ENCODE measurements around the gene CRKL. TPM values are rescaled to one million over a fixed set of nuclear protein-coding genes. Genes with fewer than 3 reads are reported as not detected.
A peak's percentile ranks its signal among the peaks of the same experiment; 100 is the strongest.

Gene CRKL
- total RNA-seq, 1 experiment from 2014 or later: 82.7 TPM

DNA sequence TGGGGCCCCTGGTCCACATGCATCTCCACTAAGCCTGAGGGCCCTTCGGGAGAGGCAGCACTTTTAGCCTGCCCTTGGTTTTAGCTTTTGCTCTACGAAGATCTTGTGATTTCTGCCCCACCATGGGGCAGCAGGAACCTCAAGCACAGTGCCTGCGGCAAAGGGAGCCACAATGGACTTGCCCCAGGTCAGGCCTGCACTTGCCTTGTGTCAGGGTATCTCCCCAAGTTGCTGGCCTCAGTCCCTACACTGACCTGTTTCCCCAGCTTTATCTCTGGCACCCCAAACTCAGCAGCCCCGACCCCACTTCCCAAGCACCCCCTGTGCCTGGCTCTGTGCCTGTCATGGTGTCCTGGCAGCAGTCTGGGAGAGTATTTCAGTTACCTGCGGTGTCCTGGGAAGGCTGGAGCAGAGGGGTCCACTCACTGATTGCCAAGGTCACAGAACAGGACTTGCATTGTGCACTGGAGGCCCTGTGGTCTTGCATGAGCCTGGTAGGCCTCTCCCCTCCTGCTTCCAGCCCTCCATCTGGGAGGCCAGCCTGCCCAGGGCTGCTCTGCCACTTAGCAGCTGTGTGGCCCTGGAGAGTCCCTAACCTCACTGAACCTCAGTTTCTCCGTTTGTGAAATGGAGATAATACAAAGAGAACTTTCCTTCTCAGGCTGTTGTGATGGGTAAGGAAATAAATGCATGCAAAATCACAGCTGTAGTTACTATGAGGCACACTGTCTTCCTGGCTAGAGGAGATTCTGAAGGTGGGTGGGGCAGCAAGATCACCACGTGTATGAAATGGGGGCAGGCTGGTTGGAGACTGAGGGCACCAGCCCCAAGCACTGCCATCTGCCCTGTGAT is 46.2 kb downstream of the CRKL start:
- no peak overlapping the region for H3K4me3 ChIP-seq (ENCODE audit: low read depth, low read length)
- Mint-ChIP-seq H3K4me3 (ENCODE audit: unreplicated experiment) (no peak overlapping the region), H3K4me1 (ENCODE audit: low read depth, unreplicated experiment) (no peaks in the 10 kb centered on the region), H3K9me3 (ENCODE audit: unreplicated experiment) (no peaks in the 10 kb centered on the region), H3K27ac (ENCODE audit: unreplicated experiment) (no peak overlapping the region), H3K36me3 (ENCODE audit: insufficient read depth, unreplicated experiment) (no peaks in the 10 kb centered on the region), H3K27me3 (ENCODE audit: insufficient read depth, unreplicated experiment) (no peaks in the 10 kb centered on the region)
- no peak for TF ChIP-seq CTCF (IDR thresholded peaks at IDR 0.05; ENCODE audit: insufficient read depth in 1 of 2, low read depth in 1 of 2, low read length in 1 of 2, severe bottlenecking in 1 of 2, unreplicated experiment in 1 of 2)
- intact Hi-C loops (cut with micrococcal nuclease; ENCODE audit: unreplicated experiment): no loop called here
- no peak for DNase-seq
- ChIA-PET POLR2A (interaction anchor here (0.8 kb wide), 1 partner anchor 19 kb away, joined by 3 read pairs; the partner anchor contains the start of gene LZTR1), CTCF (no interaction called here)
- BruUV-seq (replicated peaks): no TSS peak
- H3K36me3 ChIP-seq (ENCODE audit: control insufficient read depth, insufficient read depth, low read length): no peaks in the 10 kb centered on the region
- H3K27me3 ChIP-seq (replicated peaks; ENCODE audit: control insufficient read depth, insufficient read depth, low read length): no peaks in the 10 kb centered on the region
- H3K4me1 ChIP-seq: no peaks in the 10 kb centered on the region
- no peaks in the 10 kb centered on the region for H3K9me3 ChIP-seq

DNA sequence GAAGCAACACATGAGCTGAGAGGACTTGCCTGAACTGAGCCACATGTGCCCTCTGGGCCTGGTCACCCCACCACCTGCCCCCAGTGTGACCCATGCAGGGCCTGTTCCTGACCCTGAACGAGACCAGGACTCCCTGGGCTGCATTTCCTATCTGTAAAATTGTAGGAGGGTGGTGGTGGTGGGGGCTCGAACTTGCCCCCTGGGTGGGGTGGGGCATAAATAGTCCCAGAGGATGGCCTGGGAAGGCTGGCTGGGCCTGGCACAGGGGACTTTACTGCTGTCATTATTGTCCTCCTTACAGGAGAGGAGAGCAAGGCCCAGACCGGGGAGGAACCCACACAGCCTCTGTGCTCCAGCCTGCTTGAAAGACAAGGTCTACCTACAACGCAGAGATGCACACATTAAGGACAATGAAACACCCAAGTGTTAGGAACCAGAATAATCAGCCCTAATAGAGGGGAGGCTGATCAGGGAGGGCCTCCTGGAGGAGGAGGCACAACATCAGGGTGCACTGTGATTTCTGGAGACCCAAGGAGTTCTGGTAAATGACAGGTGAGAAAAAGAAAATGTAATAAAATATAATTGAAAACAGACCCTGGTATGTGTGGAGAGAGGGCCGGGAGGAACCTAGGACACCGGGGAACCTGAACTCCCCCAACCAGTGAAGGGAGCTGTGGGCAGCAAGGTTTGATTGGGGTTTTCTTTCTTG is 47.0 kb downstream of the CRKL start:
- H3K4me3 ChIP-seq (ENCODE audit: low read depth, low read length): 0 out of 2 replicates have a peak overlapping the region, but pooled peaks have one; percentile 12
- Mint-ChIP-seq H3K4me3 (ENCODE audit: unreplicated experiment) (peak overlapping the region; percentile 55), H3K36me3 (ENCODE audit: insufficient read depth, unreplicated experiment) (no peaks in the 10 kb centered on the region), H3K27ac (ENCODE audit: unreplicated experiment) (no peak overlapping the region), H3K9me3 (ENCODE audit: unreplicated experiment) (no peaks in the 10 kb centered on the region), H3K4me1 (ENCODE audit: low read depth, unreplicated experiment) (no peaks in the 10 kb centered on the region), H3K27me3 (ENCODE audit: insufficient read depth, unreplicated experiment) (no peaks in the 10 kb centered on the region)
- no peak for TF ChIP-seq CTCF (IDR thresholded peaks at IDR 0.05; ENCODE audit: insufficient read depth in 1 of 2, low read depth in 1 of 2, low read length in 1 of 2, severe bottlenecking in 1 of 2, unreplicated experiment in 1 of 2)
- no peak for DNase-seq
- BruUV-seq (replicated peaks): no TSS peak
- ChIA-PET POLR2A (no interaction called here), CTCF (no interaction called here)
- no peaks in the 10 kb centered on the region for H3K4me1 ChIP-seq
- H3K36me3 ChIP-seq (ENCODE audit: control insufficient read depth, insufficient read depth, low read length): no peaks in the 10 kb centered on the region
- no peaks in the 10 kb centered on the region for H3K9me3 ChIP-seq
- intact Hi-C loops (cut with micrococcal nuclease; ENCODE audit: unreplicated experiment): no loop called here
- H3K27me3 ChIP-seq (replicated peaks; ENCODE audit: control insufficient read depth, insufficient read depth, low read length): no peaks in the 10 kb centered on the region

GRCh38 chr22:20964799-20965103 is 47.5 kb downstream of the CRKL start:
- Mint-ChIP-seq H3K4me3 (ENCODE audit: unreplicated experiment) (peak overlapping the region; percentile 55), H3K27ac (ENCODE audit: unreplicated experiment) (no peak overlapping the region), H3K27me3 (ENCODE audit: insufficient read depth, unreplicated experiment) (no peaks in the 10 kb centered on the region), H3K36me3 (ENCODE audit: insufficient read depth, unreplicated experiment) (no peaks in the 10 kb centered on the region), H3K9me3 (ENCODE audit: unreplicated experiment) (no peaks in the 10 kb centered on the region), H3K4me1 (ENCODE audit: low read depth, unreplicated experiment) (no peaks in the 10 kb centered on the region)
- H3K4me1 ChIP-seq: no peaks in the 10 kb centered on the region
- H3K4me3 ChIP-seq (ENCODE audit: low read depth, low read length): peak overlapping the region; percentile 12; the same call in 1 of the 2 replicates
- H3K36me3 ChIP-seq (ENCODE audit: control insufficient read depth, insufficient read depth, low read length): no peaks in the 10 kb centered on the region
- no peaks in the 10 kb centered on the region for H3K27me3 ChIP-seq (replicated peaks; ENCODE audit: control insufficient read depth, insufficient read depth, low read length)
- TF ChIP-seq CTCF (IDR thresholded peaks at IDR 0.05; ENCODE audit: insufficient read depth in 1 of 2, low read depth in 1 of 2, low read length in 1 of 2, severe bottlenecking in 1 of 2, unreplicated experiment in 1 of 2): no peak
- intact Hi-C loops (cut with micrococcal nuclease; ENCODE audit: unreplicated experiment): no loop called here
- no TSS peak for BruUV-seq (replicated peaks)
- no peaks in the 10 kb centered on the region for H3K9me3 ChIP-seq
- CTCF ChIA-PET: no interaction called here
- POLR2A ChIA-PET: no interaction called here
- DNase-seq: no peak
